Breast epithelium (tissue), 3 donors: ENCODE measurements around the gene SNTB2.

ENCODE experiments used
- POLR2A ChIP-seq: fragments of 450-650 bp; IDR thresholded peaks from one replicate; pipeline ENCODE4 v1.6.1; 2016; ENCODE audit warnings: antibody characterized with exemption, mild to moderate bottlenecking, moderate library complexity
- POLR2AphosphoS5 ChIP-seq, 3 donors: sonication (generic); formaldehyde crosslinking; IDR thresholded peaks; one replicate each; pipeline ENCODE4 v1.6.1; 2017; ENCODE audit warnings: antibody characterized with exemption in 3 of 3
- TF ChIP-seq, protein P1 (sequence below), 3 donors: fragments of 450-650 bp; IDR thresholded peaks; one replicate each; pipeline ENCODE4 v1.5.1; 2016 to 2017; ENCODE audit warnings: antibody characterized with exemption in 3 of 3, mild to moderate bottlenecking in 3 of 3, moderate library complexity in 3 of 3

DNA sequence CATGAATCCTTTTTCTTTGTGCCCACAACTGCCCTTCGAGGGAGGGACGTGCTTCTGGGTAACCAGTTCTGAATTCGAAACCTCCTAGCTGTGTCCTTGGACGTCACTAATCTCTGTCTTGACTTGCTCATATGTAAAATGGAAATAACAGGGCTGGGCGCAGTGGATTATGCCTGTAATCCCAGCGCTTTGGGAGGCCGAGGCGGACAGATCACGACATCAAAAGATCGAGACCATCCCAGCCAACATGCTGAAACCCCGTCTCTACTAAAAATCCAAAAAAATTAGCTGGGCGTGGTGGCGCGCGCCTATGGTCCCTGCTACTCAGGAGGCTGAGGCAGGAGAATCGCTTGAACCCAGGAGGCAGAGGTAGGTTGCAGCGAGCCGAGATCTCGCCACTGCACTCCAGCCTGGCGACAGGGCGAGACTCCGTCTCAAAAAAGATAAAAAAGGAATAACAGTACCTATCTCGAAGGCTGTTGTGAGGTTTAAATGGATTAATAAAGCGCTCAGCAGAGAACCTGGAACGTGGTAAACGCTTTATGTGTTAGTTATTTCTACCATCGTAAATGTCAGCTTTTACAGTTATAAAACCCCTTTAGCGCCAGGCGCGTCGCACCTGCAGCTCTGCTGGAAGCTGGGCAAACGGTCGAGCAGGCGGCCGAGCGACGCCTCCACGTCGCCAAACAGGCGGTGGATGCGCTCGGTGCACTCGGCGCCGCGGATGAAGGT lies 151.8 kb downstream of the SNTB2 start:
- TF ChIP-seq, protein P1, sequence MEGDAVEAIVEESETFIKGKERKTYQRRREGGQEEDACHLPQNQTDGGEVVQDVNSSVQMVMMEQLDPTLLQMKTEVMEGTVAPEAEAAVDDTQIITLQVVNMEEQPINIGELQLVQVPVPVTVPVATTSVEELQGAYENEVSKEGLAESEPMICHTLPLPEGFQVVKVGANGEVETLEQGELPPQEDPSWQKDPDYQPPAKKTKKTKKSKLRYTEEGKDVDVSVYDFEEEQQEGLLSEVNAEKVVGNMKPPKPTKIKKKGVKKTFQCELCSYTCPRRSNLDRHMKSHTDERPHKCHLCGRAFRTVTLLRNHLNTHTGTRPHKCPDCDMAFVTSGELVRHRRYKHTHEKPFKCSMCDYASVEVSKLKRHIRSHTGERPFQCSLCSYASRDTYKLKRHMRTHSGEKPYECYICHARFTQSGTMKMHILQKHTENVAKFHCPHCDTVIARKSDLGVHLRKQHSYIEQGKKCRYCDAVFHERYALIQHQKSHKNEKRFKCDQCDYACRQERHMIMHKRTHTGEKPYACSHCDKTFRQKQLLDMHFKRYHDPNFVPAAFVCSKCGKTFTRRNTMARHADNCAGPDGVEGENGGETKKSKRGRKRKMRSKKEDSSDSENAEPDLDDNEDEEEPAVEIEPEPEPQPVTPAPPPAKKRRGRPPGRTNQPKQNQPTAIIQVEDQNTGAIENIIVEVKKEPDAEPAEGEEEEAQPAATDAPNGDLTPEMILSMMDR (IDR thresholded peaks at IDR 0.05), result no peak
- TF ChIP-seq POLR2A, result no peak
- no peak for TF ChIP-seq POLR2AphosphoS5 (IDR thresholded peaks at IDR 0.05)
